GM19099 (cell line): ENCODE measurements around the gene CAMSAP1.

Experiments used
- POLR2A ChIP-seq: IDR thresholded peaks from 3 replicates; pipeline ENCODE4 v1.6.1; 2011; ENCODE audit warnings: low read depth; ENCODE audit not compliant: insufficient read length; ENCODE audit errors: extremely low read depth

CAMSAP1 gene

DNA sequence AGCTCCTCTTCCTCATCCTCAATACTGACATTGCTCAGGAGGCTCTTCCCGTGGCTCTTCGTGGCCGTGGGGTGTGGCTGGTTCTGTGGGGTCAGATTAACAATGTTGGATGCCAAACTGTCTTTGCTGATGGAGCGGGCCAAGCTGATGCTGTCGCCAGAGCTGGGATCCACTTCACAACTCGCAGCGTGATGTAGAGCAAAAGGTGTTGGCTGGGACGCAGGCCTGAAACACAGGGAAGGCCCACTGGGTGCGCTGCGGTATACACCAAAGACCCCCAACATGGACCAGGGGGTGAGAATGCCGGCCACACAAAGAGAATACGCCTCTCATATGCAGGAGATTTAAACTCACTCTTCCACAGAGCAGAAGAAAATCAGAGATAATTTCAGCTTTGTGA lies 84.3 kb downstream of the CAMSAP1 start:
- TF ChIP-seq POLR2A, result no peak

GRCh38 chr9:135822374-135822755 lies 85.0 kb downstream of the CAMSAP1 start:
- no peak for TF ChIP-seq POLR2A

DNA sequence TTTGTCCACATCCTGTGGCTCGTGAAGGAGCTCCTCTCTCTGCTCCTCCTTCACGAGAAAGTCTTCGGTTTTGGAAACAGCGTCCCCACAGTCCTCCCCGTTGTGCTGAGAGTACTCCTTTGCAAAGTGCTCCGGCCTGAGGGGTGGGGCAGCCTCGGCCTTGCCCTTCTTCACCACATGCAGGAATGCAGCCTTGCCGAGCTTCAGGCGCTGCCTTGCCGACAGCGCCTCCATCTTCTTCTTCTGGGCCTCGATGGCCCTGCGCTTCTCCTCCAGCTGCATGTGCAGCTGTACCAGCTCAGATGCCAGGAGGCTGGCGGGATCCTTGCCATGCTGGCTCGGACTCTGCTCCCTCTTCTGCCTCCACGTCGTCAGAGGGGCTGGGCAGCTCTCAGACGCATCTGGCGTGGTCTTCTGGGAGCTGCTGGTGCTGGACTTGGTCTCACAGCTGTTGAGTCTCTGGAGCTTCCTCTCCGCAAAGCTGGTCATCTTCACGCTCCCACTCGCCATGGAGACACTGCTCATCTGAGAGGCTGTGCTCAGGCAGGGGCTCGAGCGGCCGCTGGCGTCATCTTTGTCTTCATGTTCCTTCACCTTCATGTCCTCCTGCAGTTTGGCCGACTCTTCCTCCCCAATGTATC lies 85.5 kb downstream of the CAMSAP1 start:
- no peak for TF ChIP-seq POLR2A

DNA sequence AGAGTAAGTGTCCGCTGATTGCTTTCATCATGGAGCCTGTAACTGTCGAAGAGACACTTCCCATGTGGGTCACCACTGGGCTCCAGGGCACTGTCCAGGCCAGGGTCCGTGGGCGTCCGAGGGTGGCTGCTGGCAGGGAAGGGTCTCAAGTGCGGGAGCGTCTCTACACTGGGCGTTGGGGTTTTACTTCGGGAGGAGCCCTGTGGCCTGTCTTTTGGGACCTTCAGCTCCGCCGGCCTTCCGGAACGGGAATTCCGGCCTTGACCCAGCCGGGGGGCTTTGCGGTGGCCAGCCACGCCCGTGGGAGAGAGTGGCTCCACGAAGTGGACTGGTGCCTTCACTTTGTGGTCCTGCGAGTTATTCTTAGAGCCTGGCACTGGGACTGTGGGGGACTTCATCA lies 86.2 kb downstream of the CAMSAP1 start:
- TF ChIP-seq POLR2A, result no peak

- TF ChIP-seq POLR2A, result no peak
These were observed 86.7 kb downstream of the CAMSAP1 start for GRCh38 chr9:135820661-135821060.

GRCh38 chr9:135819905-135820304 lies 87.4 kb downstream of the CAMSAP1 start:
- no peak for TF ChIP-seq POLR2A

- no peak for TF ChIP-seq POLR2A
These were observed 88.4 kb downstream of the CAMSAP1 start for GRCh38 chr9:135818718-135819475.

- no peak for TF ChIP-seq POLR2A
These were observed 89.2 kb downstream of the CAMSAP1 start for GRCh38 chr9:135817951-135818717.

DNA sequence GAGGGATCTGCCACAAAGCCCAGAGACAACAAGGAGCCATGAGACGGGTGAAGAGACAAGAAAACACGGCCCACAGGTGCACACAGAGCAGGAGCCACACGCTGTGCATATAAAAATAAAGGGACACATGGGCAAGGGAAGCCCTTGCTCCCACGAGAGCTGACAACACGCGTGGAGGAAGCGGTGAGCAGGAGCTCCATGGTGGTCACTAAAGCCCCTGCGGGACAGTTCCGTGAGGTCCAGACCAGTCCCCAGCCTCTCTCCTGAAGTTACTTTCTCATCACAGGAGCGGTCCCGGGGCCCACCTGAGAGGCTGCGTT lies 90.7 kb downstream of the CAMSAP1 start:
- no peak for TF ChIP-seq POLR2A

- TF ChIP-seq POLR2A, result no peak
These were observed 91.3 kb downstream of the CAMSAP1 start for GRCh38 chr9:135815830-135816650.

DNA sequence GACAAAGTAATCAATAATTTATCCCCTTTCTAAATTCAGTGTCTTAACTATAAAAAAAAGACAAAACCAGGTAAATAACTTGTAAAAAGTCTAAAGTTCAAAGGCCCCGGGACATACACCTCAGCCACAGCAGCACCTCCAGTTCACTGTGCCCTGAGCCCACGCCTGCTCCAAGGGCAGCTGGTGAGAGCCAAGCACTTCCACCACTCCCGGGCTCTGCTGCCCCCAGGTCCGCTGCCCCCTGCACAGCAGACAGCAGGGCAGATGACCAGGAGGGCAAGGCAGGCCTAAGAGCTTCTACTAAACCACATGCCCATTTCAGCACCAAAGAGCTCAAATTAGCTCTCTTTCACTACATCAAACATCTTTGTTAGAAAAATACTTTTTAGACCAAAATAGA lies 91.9 kb downstream of the CAMSAP1 start:
- no peak for TF ChIP-seq POLR2A

DNA sequence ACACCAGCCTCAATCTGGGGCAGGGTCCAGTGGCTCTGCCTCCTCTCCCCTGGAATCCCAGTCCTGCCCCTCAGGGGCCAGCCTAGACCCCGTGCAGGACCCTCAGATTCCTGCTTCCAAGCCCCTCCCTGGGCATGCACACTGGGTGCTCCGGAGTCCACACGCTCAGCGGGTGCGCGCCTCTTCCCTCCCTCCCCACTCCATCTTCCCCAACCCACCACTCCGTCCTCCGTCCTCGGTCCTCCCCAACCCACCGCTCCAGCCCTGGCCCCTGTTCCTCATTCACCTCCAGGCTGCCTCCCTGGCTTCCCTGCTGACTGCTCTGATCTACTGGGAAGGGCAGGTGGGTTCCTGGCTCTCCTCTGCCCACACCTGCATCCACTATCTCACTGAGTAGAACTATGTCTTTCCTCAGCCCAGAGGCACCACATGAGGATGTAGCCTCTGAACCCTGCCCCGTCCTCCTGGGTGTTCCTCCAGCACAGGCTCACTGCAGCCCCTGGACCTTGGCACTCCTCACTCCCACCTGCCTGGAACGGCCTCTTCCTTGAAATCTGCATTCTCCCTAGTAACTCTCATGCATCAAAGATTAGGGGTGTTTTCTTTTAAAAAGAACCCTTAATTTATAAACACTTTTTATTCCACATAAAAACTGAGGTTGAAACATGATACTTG lies 92.8 kb downstream of the CAMSAP1 start:
- TF ChIP-seq POLR2A, result no peak

DNA sequence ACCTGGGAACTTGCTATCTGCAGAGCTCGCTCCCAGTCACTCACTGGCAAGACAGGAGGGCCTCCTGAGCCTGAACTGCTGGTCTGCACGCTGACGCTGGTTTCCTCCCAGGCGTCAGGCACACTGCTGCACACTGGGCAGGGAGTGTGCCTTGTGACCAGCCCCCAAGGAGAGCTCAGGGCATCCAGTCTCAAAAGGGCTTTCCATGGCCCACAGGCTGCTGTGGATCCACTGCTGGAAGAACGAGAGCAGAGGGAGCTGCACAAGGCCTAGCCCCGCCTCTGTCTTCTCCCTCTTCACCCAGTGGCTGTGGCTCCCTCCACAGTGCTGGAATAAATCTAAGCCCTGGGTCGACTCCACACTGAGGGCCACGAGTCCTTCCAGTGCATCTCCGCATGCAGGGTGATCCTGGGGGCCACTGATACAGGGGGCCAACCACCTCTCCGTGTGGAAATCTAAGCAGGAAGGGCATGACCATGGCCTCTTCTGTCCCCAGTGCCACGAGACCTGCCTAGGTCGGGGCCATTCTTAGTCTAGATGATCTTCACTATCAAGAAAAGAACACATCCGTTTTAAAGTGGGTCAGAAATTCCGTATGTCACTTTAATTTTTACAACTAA lies 93.6 kb downstream of the CAMSAP1 start:
- TF ChIP-seq POLR2A, result no peak

GRCh38 chr9:135812961-135813360 lies 94.4 kb downstream of the CAMSAP1 start:
- TF ChIP-seq POLR2A, result no peak

DNA sequence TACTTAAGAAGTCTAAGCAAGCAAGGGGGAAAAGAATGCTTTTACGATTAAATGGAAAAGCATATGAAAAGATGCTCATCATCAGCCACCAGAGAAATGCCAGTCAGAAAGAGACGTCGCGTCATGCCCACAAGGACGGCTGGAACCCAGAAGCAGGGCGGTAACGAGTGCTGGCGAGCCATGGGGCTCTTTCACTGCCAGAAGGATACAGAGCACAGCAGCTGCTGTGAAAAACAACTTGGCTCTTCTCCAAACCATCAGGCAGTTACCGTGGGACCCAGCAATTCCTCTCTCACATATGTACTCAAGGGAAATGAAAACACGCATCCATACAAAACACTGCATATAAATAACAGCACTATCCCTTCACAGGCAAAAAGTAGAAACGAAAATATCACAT lies 95.5 kb downstream of the CAMSAP1 start:
- TF ChIP-seq POLR2A, result no peak
